Lower leg skin (tissue), 4 donors: ENCODE data around the gene SLX9. TPM values are rescaled to one million over a fixed set of nuclear protein-coding genes. Genes with fewer than 3 reads are reported as not detected.
"Not testable (repeated sequence)": the region's sequence is repeated elsewhere in the genome, so short reads cannot be mapped to it uniquely, and the experiment has no call there.

Experiments used
- DNase-seq, 2 donors: peaks; one replicate each; pipeline ENCODE4 v3.0.0-alpha.2; 2019; ENCODE audit warnings: low spot score in 2 of 2
- H3K4me3 ChIP-seq: fragments of 200-600 bp; sonication (generic); 2 replicates; pipeline ENCODE4 v1.5.1; 2017; ENCODE audit warnings: mild to moderate bottlenecking, low read depth; ENCODE audit not compliant: poor library complexity, severe bottlenecking
- CTCF ChIP-seq, 3 donors: fragments of 450-650 bp; IDR thresholded peaks; one replicate each; pipeline ENCODE4 v1.5.1; 2016; ENCODE audit warnings: antibody characterized with exemption in 3 of 3, mild to moderate bottlenecking in 3 of 3, moderate library complexity in 2 of 3
- POLR2A ChIP-seq, 2 donors: fragments of 450-650 bp; IDR thresholded peaks; one replicate each; pipeline ENCODE4 v1.6.1; 2016 to 2017; ENCODE audit warnings: antibody characterized with exemption in 2 of 2, mild to moderate bottlenecking in 1 of 2, moderate library complexity in 1 of 2
- WGBS, 2 donors: methylation state at CpG; one replicate each; pipeline ENCODE4 v1.1.5; 2018; 5-methylcytosine and 5-hydroxymethylcytosine counted together
- intact Hi-C: fragments of 100-400 bp; cut with DNase I; formaldehyde crosslinking; loops from one replicate; pipeline ENCODE4 v1.15.0; 2023; ENCODE audit warnings: low total_unique reads
- total RNA-seq, 4 donors: library from RNA; depleted of rRNA; stranded (reverse); fragments of >200 nt; gene quantifications; one replicate each; pipeline ENCODE4 v1.1.0, GENCODE V29; 2016

The SLX9 gene
- total RNA-seq, 4 donors from 2014 or later = 19.0 to 36.4 (median 31.6) TPM

- intact Hi-C loops = no loop called here
- no peak for DNase-seq
- WGBS, 2 donors = 17 to 41% methylated on average over 8 of the region's 8 CpGs
- no peak overlapping the region for H3K4me3 ChIP-seq
- TF ChIP-seq CTCF (IDR thresholded peaks at IDR 0.05) (no peak), POLR2A (IDR thresholded peaks at IDR 0.05) (no peak)
Observed at GRCh38 chr21:44912158-44912473, 27.7 kb upstream of the SLX9 start.

GRCh38 chr21:44912506-44913412 is 27.1 kb upstream of the SLX9 start:
- DNase-seq, H3K4me3 ChIP-seq, intact Hi-C loops: not testable (repeated sequence)
- 58 to 71% methylated on average over 12 to 13 of the region's 25 CpGs for WGBS, 2 donors

GRCh38 chr21:44913425-44914175 is 26.2 kb upstream of the SLX9 start:
- TF ChIP-seq CTCF (IDR thresholded peaks at IDR 0.05) (no peak), POLR2A (IDR thresholded peaks at IDR 0.05) (no peak)
- H3K4me3 ChIP-seq = no peak overlapping the region
- no peak for DNase-seq
- intact Hi-C loops = no loop called here
- 85 to 89% methylated on average over 4 to 6 of the region's 7 CpGs for WGBS, 2 donors

- no peak for DNase-seq
- WGBS, 2 donors = 79 to 88% methylated on average over 18 of the region's 18 CpGs
- no peak for TF ChIP-seq POLR2A (IDR thresholded peaks at IDR 0.05)
- TF ChIP-seq CTCF (IDR thresholded peaks at IDR 0.05) = no peak
- intact Hi-C loops = no loop called here
- no peak overlapping the region for H3K4me3 ChIP-seq
Observed at GRCh38 chr21:44914176-44914874, 25.5 kb upstream of the SLX9 start.

- TF ChIP-seq CTCF (IDR thresholded peaks at IDR 0.05) (no peak), POLR2A (IDR thresholded peaks at IDR 0.05) (no peak)
- DNase-seq = no peak
- intact Hi-C loops = no loop called here
- no peak overlapping the region for H3K4me3 ChIP-seq
- WGBS, 2 donors = 32% methylated on average over 7 of the region's 7 CpGs
Observed at GRCh38 chr21:44916965-44917364, 22.9 kb upstream of the SLX9 start.
